ENCODE data around the gene KIF1B.
"Not testable (repeated sequence)": the region's sequence is repeated elsewhere in the genome, so short reads cannot be mapped to it uniquely, and the experiment has no call there.

Gene KIF1B

DNA sequence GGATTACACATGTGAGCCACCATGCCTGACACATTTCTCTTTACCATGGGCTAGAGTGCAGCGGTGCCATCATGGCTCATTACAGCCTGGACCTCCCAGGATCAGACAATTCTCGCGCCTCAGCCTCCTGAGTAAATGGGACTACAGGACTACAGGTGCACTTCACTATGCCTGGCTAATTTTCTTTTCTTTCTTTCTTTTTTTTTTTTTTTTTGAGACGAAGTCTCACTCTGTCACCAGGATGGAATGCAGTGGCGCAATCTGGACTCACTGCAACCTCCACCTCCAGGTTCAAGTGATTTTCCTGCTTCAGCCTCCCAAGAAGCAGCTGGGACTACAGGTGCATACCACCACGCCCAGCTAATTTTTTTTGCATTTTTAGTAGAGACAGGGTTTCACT, 14.8 kb upstream of the KIF1B start:
- DNase-seq (ENCODE audit: low spot score): no peak

GRCh38 chr1:10196976-10197375, 13.4 kb upstream of the KIF1B start:
- no peak for DNase-seq (ENCODE audit: low spot score)

DNA sequence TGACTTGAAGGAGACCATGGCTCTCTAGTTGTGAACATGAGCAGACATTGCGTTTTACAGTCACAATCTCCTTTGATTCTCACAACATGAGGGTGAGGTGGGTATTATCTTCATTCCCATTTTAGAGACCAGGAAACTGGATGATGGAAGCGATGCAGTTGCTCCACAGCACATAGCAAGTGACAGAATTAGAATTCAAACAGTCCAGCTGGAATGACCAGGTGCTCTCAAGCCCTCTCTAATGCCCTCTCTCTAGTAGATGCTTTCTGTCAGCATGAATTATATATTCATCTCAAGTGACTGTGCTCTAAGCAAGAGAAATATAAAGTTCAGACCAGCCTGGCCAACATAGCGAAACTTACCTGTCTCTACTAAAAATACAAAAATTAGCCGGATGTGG, 9.8 kb upstream of the KIF1B start:
- no peak for DNase-seq (ENCODE audit: low spot score)

DNA sequence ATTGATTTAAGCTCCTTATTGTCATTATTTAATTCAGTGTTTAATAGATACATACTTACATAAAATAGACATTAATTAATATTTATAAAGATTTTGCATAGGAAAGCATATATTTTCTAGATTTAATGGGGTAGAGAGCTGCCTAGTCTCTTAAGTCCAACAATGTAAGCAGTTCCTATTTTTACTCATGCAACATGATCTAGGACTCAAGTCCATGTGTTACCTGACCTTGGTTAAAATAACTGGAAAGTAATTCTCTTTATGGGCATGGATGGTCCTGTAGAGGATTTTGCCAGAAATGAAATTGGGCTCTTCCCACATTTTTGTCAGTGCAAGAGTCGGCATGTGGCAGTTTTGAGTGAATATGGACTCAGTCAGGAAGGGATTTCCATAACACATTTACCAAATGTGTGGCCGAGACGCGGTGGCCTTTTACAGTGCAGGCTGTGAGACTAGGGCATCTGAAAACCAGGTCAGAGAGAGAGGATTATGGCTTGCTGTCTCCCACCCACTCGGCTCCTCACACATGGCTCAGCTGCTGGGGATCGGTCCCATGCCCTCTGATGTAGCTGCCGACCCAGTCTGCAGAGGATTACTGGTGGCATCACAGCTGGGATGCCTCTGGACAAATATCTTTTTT, 6.2 kb upstream of the KIF1B start:
- DNase-seq (ENCODE audit: low spot score): no peak

DNA sequence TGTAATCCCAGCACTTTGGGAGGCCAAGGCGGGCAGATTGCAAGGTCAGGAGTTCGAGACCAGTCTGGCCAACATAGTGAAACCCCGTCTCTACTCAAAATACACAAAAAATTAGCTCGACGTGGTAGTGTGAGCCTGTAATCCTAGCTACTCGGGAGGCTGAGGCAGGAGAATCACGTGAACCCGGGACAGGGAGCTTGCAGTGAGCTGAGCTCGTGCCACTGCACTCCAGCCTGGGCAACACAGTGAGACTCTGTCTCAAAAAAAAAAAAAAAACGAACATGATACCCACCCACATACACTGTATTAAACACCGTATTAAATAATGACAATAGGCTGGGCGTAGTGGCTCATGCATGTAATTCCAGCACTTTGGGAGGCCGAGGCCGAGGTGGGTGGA, 5.2 kb upstream of the KIF1B start:
- DNase-seq (ENCODE audit: low spot score): not testable (repeated sequence)

DNA sequence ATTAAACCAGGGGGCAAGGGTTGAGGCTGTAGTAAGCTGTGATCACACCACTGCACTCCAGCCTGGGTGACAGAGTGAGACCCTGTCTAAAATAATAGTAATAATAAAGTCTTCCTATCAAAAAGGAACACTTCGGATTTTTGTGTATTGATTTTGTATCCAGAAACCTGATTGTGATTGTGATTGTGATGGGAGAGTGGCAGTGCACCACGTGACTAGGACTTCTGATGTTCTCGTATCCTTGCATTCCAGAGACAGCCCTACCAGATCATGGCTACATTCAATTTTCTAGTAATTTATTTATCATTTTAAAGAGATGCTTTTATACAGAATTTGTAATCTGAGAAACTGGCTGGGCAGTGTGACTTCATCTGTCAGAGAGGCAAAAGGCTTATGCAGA, 2.6 kb upstream of the KIF1B start:
- DNase-seq (ENCODE audit: low spot score): no peak

- no peak for DNase-seq (ENCODE audit: low spot score)
These were observed 1.8 kb upstream of the KIF1B start for GRCh38 chr1:10208537-10208936.

DNA sequence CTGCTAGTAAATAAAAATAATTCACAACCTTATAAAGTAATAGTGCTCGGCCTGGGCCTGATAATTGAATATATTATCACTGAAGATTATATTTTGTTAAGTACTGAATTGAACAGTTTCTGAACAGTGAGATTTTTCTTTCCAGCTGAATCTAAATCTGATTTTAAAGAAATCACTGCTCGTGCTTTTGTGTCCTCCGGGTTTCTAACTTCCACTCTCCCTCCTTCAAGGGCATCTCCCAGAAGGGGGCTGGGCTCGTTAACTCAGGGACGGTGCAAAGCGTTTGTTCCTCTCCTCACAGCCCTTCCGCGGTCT, 823 bp upstream of the KIF1B start:
- DNase-seq (ENCODE audit: low spot score): no peak

- peak; percentile 72 for DNase-seq (ENCODE audit: low spot score)
These were observed 753 bp downstream of the KIF1B start for GRCh38 chr1:10210841-10211804.

DNA sequence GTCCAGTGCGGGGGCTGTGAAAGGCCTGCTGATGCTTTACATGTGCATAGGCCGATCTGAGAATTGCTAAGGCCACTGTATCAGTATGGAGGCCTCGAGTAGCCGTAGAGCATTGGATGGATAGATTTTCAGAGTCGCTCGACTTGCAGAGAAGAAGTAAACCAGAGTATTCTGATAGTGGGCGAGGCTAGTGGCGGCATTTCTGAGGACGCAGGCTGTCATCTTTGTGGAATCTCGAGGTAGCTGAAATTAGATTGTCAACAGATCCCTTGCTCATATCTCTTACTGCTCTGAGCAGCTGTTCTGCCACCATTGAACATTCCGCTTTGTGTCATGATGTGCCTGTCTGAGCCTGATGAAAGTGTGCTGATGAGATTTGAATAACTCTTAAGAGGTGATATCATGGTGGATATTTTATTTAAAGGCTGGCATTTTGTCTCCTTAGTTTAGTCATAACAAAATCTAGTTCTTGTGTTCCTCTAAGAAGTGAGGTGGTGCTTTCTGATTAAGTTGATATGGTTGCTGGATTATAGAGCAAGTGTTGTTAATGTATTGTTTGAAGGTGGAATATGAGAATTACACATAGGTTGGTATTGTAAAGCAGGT, 1.5 kb downstream of the KIF1B start:
- no peak for DNase-seq (ENCODE audit: low spot score)

DNA sequence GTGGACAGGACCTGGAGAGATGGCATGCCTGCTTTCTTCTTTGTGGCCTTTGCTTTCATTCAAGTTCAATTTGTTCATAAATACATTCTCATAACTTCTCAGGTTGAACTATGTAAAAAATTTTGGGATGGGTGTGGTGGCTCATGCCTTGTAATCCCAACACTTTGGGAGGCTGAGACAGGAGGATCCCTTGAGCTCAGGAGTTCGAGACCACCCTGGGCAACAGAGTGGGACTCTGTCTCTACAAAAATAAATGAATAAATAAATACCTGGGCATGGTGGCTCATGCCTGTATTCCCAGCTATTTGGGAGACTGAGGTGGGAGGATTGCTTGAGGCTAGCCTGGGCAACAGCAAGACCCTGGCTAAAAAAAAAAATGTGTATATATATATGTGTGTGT, 2.1 kb downstream of the KIF1B start:
- DNase-seq (ENCODE audit: low spot score): no peak

GRCh38 chr1:10213186-10213705, 2.9 kb downstream of the KIF1B start:
- DNase-seq (ENCODE audit: low spot score): no peak

GRCh38 chr1:10216090-10216749, 5.8 kb downstream of the KIF1B start:
- DNase-seq (ENCODE audit: low spot score): no peak

- DNase-seq (ENCODE audit: low spot score): no peak
These were observed 7.5 kb downstream of the KIF1B start for GRCh38 chr1:10217748-10218441.

DNA sequence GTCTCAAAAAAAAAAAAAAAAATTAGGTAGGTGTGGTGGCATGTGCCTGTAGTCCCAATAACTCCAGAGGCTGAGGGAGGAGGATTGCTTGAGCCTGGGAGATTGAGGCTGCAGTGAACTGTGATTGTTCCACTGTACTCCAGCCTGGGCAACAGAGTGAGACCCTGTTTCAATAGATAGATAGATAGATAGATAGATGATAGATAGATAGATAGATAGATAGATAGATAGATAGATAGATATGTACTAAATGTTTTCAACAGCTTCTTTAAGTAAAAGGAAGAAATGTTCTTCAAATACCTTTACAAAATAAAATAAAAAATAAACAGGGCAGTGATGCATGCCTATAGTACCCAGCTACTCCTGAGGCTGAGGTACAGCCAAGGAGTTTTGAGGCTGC, 9.8 kb downstream of the KIF1B start:
- DNase-seq (ENCODE audit: low spot score): no peak

DNA sequence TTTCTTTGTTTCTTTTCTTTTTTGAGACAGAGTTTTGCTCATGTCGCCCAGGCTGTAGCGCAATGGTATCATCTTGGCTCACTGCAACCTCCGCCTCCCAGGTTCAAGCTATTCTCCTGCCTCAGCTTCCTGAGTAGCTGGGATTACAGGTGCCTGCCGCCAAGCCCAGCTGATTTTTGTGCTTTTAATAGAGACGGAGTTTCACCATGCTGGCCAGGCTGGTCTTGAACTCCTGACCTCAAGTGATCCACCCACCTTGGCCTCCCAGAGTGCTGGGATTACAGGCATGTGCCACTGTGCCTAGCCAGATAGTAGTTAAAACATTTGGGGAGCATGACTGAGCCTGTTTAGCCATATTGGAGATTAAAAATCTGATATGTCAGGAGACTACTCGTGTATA, 10.3 kb downstream of the KIF1B start:
- not testable (repeated sequence) for DNase-seq (ENCODE audit: low spot score)

DNA sequence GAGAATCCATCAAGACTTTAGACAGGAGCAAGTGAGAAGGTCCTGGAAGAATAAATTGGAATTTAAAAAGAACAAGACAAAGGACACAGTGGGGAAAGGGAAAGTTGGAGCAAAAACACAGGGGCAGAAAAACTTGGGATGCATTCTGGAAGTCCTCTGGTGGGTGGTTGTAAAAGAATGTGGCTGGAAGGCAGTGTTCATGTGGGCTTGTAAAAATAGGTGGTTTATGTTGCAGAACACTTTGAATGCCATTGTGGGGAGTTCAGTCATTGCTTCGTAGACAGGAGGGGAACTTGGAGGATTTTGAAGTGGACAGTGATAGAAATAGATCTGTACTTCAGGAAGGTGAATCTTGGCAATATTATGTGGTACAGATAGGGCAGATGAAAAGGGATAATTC, 15.2 kb downstream of the KIF1B start:
- no peak for DNase-seq (ENCODE audit: low spot score)

- DNase-seq (ENCODE audit: low spot score): no peak
These were observed 18.2 kb downstream of the KIF1B start for GRCh38 chr1:10228528-10228927.

DNA sequence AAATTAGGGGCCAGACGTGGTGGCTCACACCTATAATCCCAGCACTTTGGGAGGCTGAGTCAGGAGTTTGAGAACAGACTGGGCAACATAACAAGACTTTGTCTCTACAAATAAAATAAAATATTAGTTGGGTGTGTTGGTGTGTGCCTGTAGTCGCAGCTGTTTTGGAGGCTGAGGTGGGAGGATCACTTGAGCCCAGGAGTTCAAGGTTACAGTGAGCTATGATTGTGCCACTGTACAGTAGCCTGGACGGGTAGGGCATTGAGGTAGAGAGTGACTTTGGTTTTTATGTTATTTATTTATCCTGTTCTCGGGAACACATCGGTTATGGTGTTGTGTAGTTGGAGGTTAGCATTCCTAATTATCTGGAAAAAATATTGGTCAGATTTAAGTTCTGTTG, 19.5 kb downstream of the KIF1B start:
- DNase-seq (ENCODE audit: low spot score): no peak

- no peak for DNase-seq (ENCODE audit: low spot score)
These were observed 21.8 kb downstream of the KIF1B start for GRCh38 chr1:10232163-10232562.

- DNase-seq (ENCODE audit: low spot score): no peak
These were observed 26.2 kb downstream of the KIF1B start for GRCh38 chr1:10236405-10237156.

Data from iPS-NIHi11 (cell line).